Fibroblast of the aortic adventitia (primary cell): Measurements from ENCODE around the gene THBS4. TPM values are rescaled to one million over a fixed set of nuclear protein-coding genes. Genes with fewer than 3 reads are reported as not detected.
"Not testable (repeated sequence)": the region's sequence is repeated elsewhere in the genome, so short reads cannot be mapped to it uniquely, and the experiment has no call there.

Source experiments
- DNase-seq: peaks from one replicate; pipeline ENCODE4 v3.0.0-alpha.2; 2010; ENCODE audit warnings: low read depth
- H3K4me3 ChIP-seq: 2 replicates; pipeline ENCODE4 v1.5.1; 2011; ENCODE audit warnings: low read depth, mild to moderate bottlenecking, control low read depth, low read length, moderate library complexity
- CTCF ChIP-seq: IDR thresholded peaks from 2 replicates; pipeline ENCODE4 v1.5.1; 2011; ENCODE audit warnings: mild to moderate bottlenecking, low read length, control low read depth, inconsistent platforms; ENCODE audit not compliant: insufficient read depth
- total RNA-seq: library from RNA; depleted of rRNA; stranded (reverse); fragments of >200 nt; gene quantifications from 2 replicates; pipeline ENCODE4 v1.2.3, GENCODE V29; 2012; ENCODE audit warnings: low replicate concordance

The THBS4 gene
- total RNA-seq, 1 donor: 0.90 TPM

- no peak overlapping the region for H3K4me3 ChIP-seq
- DNase-seq: no peak
- TF ChIP-seq CTCF: no peak
Observed at GRCh38 chr5:80105698-80106439, 70.7 kb downstream of the THBS4 start.

DNA sequence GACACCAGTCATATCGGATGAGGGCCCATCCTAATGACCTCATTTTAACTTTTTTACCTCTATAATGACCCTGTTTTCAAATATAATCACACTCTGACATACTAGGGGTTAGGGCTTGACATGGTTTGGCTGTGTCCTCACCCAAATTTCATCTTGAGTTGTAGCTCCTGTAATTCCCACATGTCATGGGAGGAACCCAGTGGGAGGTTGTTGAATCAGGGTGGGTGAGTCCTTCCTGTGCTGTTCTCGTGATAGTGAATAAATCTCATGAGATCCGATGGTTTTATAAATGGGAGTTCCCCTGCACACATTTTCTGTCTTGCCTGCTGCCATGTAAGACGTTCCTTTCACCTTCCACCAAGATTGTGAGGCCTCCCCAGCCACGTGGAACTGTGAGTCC lies 71.8 kb downstream of the THBS4 start:
- DNase-seq: no peak
- no peak overlapping the region for H3K4me3 ChIP-seq
- TF ChIP-seq CTCF: no peak

DNA sequence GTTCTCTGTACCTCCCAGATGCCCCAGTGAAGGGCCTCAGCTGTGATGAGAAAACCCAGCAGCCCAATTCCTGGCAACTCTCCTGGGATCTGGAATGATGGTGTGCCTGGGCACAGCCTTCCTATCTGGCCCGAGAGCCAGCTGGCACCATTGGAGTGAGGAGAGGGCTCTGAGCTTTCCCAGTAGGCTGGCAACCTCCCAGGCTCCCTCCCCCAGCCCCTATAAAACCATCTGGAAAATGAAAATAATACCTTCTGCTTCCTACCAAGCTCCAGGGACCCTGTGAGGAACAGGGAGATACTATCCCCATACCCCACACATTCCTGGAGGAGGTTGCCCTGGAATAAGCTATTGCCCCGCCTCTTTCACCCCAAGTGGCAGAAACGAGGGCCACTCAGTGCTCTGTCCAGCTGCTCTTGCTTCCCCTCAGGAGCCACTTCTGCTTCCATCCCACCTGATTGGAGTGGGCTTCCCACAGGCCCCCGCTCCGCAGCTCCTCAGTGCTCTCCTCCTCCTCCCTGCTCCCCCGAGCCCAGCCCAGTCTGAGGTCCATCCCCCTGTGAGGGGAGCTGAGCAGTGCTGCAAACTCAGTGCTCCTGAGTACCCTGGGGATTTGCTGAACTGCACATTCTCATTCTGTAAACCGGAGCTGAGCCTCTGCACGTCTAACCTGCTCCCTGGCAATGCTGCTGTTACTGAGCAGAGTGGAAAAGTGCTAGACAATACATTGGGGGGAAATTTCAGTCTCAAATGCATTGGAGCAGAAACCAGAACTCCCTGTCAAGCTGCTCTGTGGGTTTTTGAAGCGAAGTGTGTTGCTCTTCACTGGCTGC lies 74.7 kb downstream of the THBS4 start:
- peak; percentile 30 for DNase-seq
- no peak for TF ChIP-seq CTCF
- no peak overlapping the region for H3K4me3 ChIP-seq

GRCh38 chr5:80111376-80111990 lies 76.3 kb downstream of the THBS4 start:
- not testable (repeated sequence) for DNase-seq, H3K4me3 ChIP-seq

GRCh38 chr5:80114860-80115259 lies 79.7 kb downstream of the THBS4 start:
- no peak overlapping the region for H3K4me3 ChIP-seq
- DNase-seq: peak; percentile 17
- TF ChIP-seq CTCF: no peak

- DNase-seq: no peak
- TF ChIP-seq CTCF: no peak
- H3K4me3 ChIP-seq: no peak overlapping the region
Observed at GRCh38 chr5:80116000-80116399, 80.9 kb downstream of the THBS4 start.

DNA sequence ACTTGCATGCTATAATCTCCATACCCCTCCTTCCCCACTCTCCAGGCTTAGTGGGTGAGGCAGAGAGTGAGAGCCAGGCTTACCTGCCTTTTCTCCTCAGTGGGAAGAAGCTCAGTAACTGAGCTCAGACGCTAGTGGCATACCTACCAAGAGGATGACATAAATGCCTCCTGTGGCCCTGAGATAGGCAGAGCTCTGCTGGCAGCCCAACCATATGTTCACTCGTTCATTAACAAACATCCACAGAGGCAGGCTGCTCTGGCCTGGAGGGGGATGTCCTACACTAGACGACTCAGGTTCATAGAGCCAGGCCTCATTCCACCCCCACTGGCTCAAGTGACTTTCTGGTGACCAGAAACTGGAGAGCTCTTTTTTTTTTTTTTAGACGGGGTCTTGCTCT lies 81.3 kb downstream of the THBS4 start:
- TF ChIP-seq CTCF: no peak
- no peak for DNase-seq
- H3K4me3 ChIP-seq: no peak overlapping the region
